ENCODE measurements around the gene PLPPR1. TPM values are rescaled to one million over a fixed set of nuclear protein-coding genes. Genes with fewer than 3 reads are reported as not detected.

The PLPPR1 gene
- total RNA-seq, 4 donors from 2014 or later: 0.27 to 0.42 TPM; not detected in 2

DNA sequence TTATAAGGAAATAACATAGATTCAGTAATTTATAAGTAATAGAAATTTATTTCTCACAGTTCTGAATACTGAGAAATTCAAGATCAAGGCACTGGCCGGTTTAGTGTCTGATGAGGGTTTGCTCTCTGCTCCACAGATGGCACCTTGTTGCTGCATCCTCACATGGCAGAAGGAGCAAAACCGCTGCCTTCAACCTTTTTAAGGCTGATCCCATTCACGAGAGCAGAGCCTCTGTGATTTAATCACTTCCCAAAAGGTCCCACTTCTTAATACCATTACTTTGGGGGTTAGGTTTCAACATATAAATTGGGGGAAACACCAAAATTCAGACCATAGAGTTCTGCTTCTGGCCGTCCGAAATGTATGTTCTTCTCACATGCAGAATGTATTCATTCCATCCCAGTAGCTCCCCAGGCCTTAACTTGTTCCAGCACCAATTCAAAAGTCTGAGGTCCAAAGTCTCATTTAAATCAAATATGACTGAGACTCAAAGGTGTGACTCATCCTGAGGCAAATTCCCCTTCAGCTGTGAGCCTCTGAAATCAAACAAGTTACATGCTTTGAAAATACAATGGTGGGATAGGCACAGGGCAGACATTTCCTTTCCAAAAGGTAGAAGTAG lies 325.7 kb downstream of the PLPPR1 start:
- no peak for ATAC-seq
- Histone ChIP-seq H3K27me3 (no peaks in the 10 kb centered on the region), H3K27ac (no peak overlapping the region), H3K9me3 (no peaks in the 10 kb centered on the region), H3K36me3 (no peaks in the 10 kb centered on the region), H3K4me3 (no peak overlapping the region), H3K4me1 (no peaks in the 10 kb centered on the region)
- TF ChIP-seq POLR2A (IDR thresholded peaks at IDR 0.05) (no peak), EP300 (IDR thresholded peaks at IDR 0.05) (no peak), POLR2AphosphoS5 (IDR thresholded peaks at IDR 0.05) (no peak)
- TF ChIP-seq, protein P1, sequence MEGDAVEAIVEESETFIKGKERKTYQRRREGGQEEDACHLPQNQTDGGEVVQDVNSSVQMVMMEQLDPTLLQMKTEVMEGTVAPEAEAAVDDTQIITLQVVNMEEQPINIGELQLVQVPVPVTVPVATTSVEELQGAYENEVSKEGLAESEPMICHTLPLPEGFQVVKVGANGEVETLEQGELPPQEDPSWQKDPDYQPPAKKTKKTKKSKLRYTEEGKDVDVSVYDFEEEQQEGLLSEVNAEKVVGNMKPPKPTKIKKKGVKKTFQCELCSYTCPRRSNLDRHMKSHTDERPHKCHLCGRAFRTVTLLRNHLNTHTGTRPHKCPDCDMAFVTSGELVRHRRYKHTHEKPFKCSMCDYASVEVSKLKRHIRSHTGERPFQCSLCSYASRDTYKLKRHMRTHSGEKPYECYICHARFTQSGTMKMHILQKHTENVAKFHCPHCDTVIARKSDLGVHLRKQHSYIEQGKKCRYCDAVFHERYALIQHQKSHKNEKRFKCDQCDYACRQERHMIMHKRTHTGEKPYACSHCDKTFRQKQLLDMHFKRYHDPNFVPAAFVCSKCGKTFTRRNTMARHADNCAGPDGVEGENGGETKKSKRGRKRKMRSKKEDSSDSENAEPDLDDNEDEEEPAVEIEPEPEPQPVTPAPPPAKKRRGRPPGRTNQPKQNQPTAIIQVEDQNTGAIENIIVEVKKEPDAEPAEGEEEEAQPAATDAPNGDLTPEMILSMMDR (IDR thresholded peaks at IDR 0.05): no peak
- WGBS, 2 donors (ENCODE audit: low coverage in 1 of 2): 95 to 100% methylated on average over 1 to 4 of the region's 5 CpGs

DNA sequence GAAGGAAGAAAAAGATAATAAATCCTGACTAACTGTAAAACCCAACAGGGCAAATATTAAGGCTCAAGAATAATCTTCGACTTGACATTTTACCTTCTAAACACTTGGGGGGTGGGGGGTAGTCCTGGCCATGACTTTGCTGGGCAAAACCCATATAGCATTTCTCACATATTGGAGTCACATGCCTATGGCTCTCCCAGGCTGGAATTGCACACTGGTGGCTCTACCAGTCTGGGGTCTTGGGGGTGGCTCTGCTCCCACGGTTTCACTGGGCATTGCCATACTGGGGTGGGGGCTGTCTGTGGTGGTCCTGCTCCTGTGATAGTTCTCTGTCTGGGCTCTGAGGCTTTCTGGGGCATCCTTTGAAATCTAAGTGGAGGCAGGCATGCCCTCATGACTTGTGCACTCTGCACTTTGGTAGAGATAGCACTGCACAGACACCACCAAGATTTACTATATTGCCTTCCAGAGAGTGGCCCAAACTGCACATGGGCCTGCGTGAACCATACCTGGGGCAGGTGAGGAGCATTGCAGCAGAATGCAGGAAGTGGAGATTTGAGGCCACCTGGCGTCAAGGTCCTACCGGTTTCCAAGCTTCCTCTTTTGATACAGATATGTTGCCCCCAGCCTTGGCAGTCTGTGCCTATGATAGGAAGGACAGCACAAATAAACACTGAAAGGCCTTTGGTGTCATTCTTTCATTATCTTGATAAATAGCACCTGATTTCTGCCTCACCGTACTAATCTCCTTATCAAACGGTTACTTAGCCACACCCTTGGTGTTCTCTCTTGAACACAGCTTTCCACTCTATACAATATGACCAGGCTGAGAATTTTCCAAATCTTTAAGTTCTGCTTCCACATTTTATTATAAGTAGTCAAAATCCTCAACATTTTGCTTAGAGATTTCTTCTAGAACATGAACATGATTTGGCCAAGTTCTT lies 326.5 kb downstream of the PLPPR1 start:
- ATAC-seq: no peak

DNA sequence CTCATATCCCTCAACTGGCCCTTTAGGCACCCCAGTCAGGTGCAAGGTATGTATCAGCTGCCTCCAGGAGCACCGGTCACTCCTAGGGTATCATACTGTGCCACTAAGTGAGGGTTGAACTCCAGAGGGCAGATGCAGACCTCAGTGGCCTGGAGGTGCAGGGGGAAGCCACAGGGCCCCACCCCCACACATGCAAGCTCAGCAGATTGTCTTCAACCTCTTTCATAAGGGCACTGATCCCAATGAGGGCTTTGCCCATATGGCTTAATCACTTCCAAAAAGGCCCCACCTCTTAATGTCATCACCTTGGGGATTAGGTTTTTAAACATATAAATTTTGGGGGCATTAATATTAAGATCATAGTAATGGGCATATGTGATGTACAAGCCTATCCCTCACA lies 328.1 kb downstream of the PLPPR1 start:
- no peaks in the 10 kb centered on the region for H3K27me3 ChIP-seq
- H3K36me3 ChIP-seq: no peaks in the 10 kb centered on the region
- no peaks in the 10 kb centered on the region for H3K4me1 ChIP-seq
- H3K9me3 ChIP-seq: no peaks in the 10 kb centered on the region
- H3K4me3 ChIP-seq: no peak overlapping the region
- ATAC-seq: no peak
- no CpG with 5 or more reads among the region's 1 CpG for WGBS, 2 donors (ENCODE audit: low coverage in 1 of 2)
- H3K27ac ChIP-seq: no peak overlapping the region
- TF ChIP-seq POLR2AphosphoS5 (IDR thresholded peaks at IDR 0.05) (no peak), POLR2A (IDR thresholded peaks at IDR 0.05) (no peak), EP300 (IDR thresholded peaks at IDR 0.05) (no peak)
- TF ChIP-seq, protein P1 (IDR thresholded peaks at IDR 0.05): no peak

More for the DNA sequence above, 326.5 kb downstream of the PLPPR1 start:
- no peaks in the 10 kb centered on the region for H3K9me3 ChIP-seq
- no peak overlapping the region for H3K27ac ChIP-seq
- no peak for TF ChIP-seq EP300 (IDR thresholded peaks at IDR 0.05)
- TF ChIP-seq POLR2AphosphoS5 (IDR thresholded peaks at IDR 0.05): no peak
- no peak for TF ChIP-seq POLR2A (IDR thresholded peaks at IDR 0.05)
- TF ChIP-seq, protein P1 (IDR thresholded peaks at IDR 0.05): no peak
- H3K4me1 ChIP-seq: no peaks in the 10 kb centered on the region
- no peaks in the 10 kb centered on the region for H3K27me3 ChIP-seq
- H3K36me3 ChIP-seq: no peaks in the 10 kb centered on the region
- WGBS, 2 donors (ENCODE audit: low coverage in 1 of 2): 69 to 74% methylated on average over 6 of the region's 7 CpGs
- no peak overlapping the region for H3K4me3 ChIP-seq

DNA sequence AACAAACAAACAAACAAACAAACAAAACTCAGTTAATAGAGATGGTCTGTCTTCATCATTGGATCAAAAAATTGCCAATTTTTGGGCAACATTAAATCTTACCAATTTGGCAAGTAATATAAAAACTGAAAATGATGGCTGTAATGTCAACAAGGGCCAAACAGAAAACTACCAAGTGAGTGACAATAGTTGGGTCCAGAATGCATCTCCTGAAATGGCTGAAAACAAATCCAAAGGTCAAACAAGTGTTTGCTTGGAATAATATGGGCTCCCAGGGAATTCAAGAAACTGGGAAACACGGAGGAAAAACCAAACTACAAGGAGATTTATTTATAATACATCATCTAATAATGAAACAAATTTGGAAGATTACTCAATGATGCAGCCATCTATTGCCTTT lies 331.2 kb downstream of the PLPPR1 start:
- WGBS, 2 donors (ENCODE audit: low coverage in 1 of 2): 38 to 50% methylated on average over 1 of the region's 1 CpG
- no peaks in the 10 kb centered on the region for H3K4me1 ChIP-seq
- no peaks in the 10 kb centered on the region for H3K9me3 ChIP-seq
- no peak overlapping the region for H3K4me3 ChIP-seq
- no peak for ATAC-seq
- TF ChIP-seq POLR2A (IDR thresholded peaks at IDR 0.05): no peak
- no peak for TF ChIP-seq POLR2AphosphoS5 (IDR thresholded peaks at IDR 0.05)
- no peak for TF ChIP-seq EP300 (IDR thresholded peaks at IDR 0.05)
- TF ChIP-seq, protein P1 (IDR thresholded peaks at IDR 0.05): no peak
- H3K36me3 ChIP-seq: no peaks in the 10 kb centered on the region
- H3K27ac ChIP-seq: no peak overlapping the region
- no peaks in the 10 kb centered on the region for H3K27me3 ChIP-seq

Data from gastroesophageal sphincter (tissue), 4 donors.